DOHH2 (cell line): ENCODE measurements around the gene HIC1.

Experiments used
- H3F3A ChIP-seq: fragments of 200-600 bp; sonication (generic), shearing (Covaris generic); 2 replicates; pipeline ENCODE4 v1.6.0; 2016; ENCODE audit warnings: antibody characterized with exemption, mild to moderate bottlenecking; ENCODE audit not compliant: control insufficient read depth, insufficient read depth
- H3K27ac ChIP-seq: fragments of 200-600 bp; sonication (generic); 2 replicates; pipeline ENCODE4 v1.5.1; 2014; ENCODE audit warnings: low read depth, mild to moderate bottlenecking, low read length, moderate library complexity
- H3K27me3 ChIP-seq: fragments of 200-600 bp; sonication (generic); 2 replicates; pipeline ENCODE4 v1.6.1; 2014; ENCODE audit warnings: mild to moderate bottlenecking, low read length, mixed read lengths; ENCODE audit not compliant: control insufficient read depth
- H3K36me3 ChIP-seq: fragments of 200-600 bp; sonication (generic); 2 replicates; pipeline ENCODE4 v1.6.1; 2014; ENCODE audit warnings: mild to moderate bottlenecking, low read length, moderate library complexity, mixed read lengths; ENCODE audit not compliant: control insufficient read depth
- H3K4me1 ChIP-seq: fragments of 200-600 bp; sonication (generic); 2 replicates; pipeline ENCODE4 v1.6.1; 2014; ENCODE audit warnings: mild to moderate bottlenecking, low read length, mixed read lengths; ENCODE audit not compliant: control insufficient read depth
- H3K4me2 ChIP-seq: fragments of 200-600 bp; sonication (generic); 2 replicates; pipeline ENCODE4 v1.6.0; 2014; ENCODE audit warnings: mild to moderate bottlenecking, low read length, moderate library complexity
- H3K4me3 ChIP-seq: fragments of 200-600 bp; sonication (generic); 2 replicates; pipeline ENCODE4 v1.5.1; 2014; ENCODE audit warnings: mild to moderate bottlenecking, low read length, mixed read lengths
- H3K79me2 ChIP-seq: fragments of 200-600 bp; sonication (generic); 2 replicates; pipeline ENCODE4 v1.6.1; 2014; ENCODE audit warnings: mild to moderate bottlenecking, low read length, mixed read lengths; ENCODE audit not compliant: control insufficient read depth
- H3K9me2 ChIP-seq: fragments of 200-600 bp; sonication (generic); replicated peaks from 2 replicates; pipeline ENCODE4 v1.6.1; 2014; ENCODE audit warnings: mild to moderate bottlenecking, low read length, mixed read lengths; ENCODE audit not compliant: control insufficient read depth
- H3K9me3 ChIP-seq: fragments of 200-600 bp; sonication (generic); 2 replicates; pipeline ENCODE4 v1.6.1; 2014; ENCODE audit warnings: antibody characterized with exemption, low read length, mixed read lengths; ENCODE audit not compliant: control insufficient read depth, insufficient read depth
- H4K20me1 ChIP-seq: fragments of 200-600 bp; sonication (generic); 2 replicates; pipeline ENCODE4 v1.6.0; 2014; ENCODE audit warnings: low read depth, mild to moderate bottlenecking, antibody characterized with exemption, low read length, moderate library complexity; ENCODE audit not compliant: control insufficient read depth, insufficient read depth
- EZH2phosphoT487 ChIP-seq: fragments of 200-600 bp; sonication (generic); IDR thresholded peaks from 2 replicates; pipeline ENCODE4 v1.6.1; 2017; ENCODE audit warnings: borderline replicate concordance, mild to moderate bottlenecking, antibody characterized with exemption, low read length, moderate library complexity, mixed read lengths
- TF ChIP-seq, protein P1 (sequence below): fragments of 200-600 bp; sonication (generic); IDR thresholded peaks from one replicate; pipeline ENCODE4 v1.5.1; 2014; ENCODE audit warnings: antibody characterized with exemption, mild to moderate bottlenecking, low read depth, low read length; ENCODE audit not compliant: poor library complexity, severe bottlenecking

HIC1 gene

DNA sequence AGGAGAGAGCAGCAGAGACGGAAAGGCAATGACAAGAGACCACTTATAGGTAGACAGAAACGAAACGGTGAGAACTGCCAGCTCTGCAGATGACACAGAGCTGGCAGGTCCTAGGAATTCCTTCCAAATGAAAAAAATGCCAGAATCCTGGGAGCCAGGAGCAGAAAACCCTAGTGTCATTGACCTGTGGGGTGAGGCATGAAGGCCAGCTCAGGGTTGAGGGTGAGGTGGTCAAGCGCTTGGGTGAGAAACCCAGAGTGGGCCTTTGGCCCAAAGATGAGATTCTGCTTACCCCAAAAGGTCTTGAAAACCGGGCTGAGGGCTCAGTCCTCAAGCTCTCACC, 9.2 kb downstream of the HIC1 start:
- H3K27ac ChIP-seq: no peak overlapping the region
- peaks cover 13% of the 10 kb centered on the region for H3K36me3 ChIP-seq
- no peaks in the 10 kb centered on the region for H3K9me3 ChIP-seq
- no peak for TF ChIP-seq EZH2phosphoT487
- TF ChIP-seq, protein P1, sequence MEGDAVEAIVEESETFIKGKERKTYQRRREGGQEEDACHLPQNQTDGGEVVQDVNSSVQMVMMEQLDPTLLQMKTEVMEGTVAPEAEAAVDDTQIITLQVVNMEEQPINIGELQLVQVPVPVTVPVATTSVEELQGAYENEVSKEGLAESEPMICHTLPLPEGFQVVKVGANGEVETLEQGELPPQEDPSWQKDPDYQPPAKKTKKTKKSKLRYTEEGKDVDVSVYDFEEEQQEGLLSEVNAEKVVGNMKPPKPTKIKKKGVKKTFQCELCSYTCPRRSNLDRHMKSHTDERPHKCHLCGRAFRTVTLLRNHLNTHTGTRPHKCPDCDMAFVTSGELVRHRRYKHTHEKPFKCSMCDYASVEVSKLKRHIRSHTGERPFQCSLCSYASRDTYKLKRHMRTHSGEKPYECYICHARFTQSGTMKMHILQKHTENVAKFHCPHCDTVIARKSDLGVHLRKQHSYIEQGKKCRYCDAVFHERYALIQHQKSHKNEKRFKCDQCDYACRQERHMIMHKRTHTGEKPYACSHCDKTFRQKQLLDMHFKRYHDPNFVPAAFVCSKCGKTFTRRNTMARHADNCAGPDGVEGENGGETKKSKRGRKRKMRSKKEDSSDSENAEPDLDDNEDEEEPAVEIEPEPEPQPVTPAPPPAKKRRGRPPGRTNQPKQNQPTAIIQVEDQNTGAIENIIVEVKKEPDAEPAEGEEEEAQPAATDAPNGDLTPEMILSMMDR: no peak
- no peaks in the 10 kb centered on the region for H3K9me2 ChIP-seq
- H4K20me1 ChIP-seq: peaks cover 2% of the 10 kb centered on the region
- H3K27me3 ChIP-seq: peaks cover 7% of the 10 kb centered on the region
- H3F3A ChIP-seq: no peaks in the 10 kb centered on the region
- H3K4me1 ChIP-seq: peaks cover 14% of the 10 kb centered on the region
- H3K4me3 ChIP-seq: no peak overlapping the region
- H3K79me2 ChIP-seq: no peaks in the 10 kb centered on the region
- no peak overlapping the region for H3K4me2 ChIP-seq

DNA sequence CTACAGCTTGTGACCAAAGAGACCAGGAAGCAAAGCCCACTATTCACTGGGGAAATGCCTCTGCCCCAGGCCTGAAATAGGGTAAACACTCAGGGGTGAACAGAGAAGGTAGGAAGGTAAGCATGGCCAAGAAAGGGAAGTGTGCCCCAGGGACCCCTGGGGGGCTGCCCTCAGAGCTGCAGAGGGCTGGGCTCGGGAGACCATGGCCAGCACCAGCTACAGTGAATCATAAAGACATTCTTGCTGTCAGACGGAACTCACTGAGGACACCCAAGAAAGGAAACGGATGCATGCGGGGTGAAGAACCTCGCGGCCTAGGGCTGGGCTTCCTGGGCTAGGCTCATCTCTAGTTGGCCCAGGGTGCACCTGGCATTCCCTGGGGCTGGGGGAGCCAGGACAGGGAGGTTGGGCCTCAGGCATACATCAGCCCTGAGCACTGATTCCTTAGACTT, 9.6 kb downstream of the HIC1 start:
- Histone ChIP-seq H3K36me3 (peaks cover 13% of the 10 kb centered on the region), H3K9me3 (no peaks in the 10 kb centered on the region), H4K20me1 (peaks cover 1% of the 10 kb centered on the region), H3K9me2 (no peaks in the 10 kb centered on the region), H3F3A (no peaks in the 10 kb centered on the region), H3K4me3 (no peak overlapping the region), H3K4me1 (peaks cover 11% of the 10 kb centered on the region), H3K4me2 (no peak overlapping the region), H3K27ac (no peak overlapping the region), H3K79me2 (no peaks in the 10 kb centered on the region), H3K27me3 (peaks cover 3% of the 10 kb centered on the region)
- TF ChIP-seq EZH2phosphoT487: no peak
- TF ChIP-seq, protein P1: no peak

GRCh38 chr17:2064980-2065785, 10.3 kb downstream of the HIC1 start:
- no peaks in the 10 kb centered on the region for H3K9me2 ChIP-seq
- TF ChIP-seq, protein P1: peak; percentile 80
- TF ChIP-seq EZH2phosphoT487: no peak
- no peaks in the 10 kb centered on the region for H3K27me3 ChIP-seq
- no peak overlapping the region for H3K4me2 ChIP-seq
- no peaks in the 10 kb centered on the region for H3F3A ChIP-seq
- H3K9me3 ChIP-seq: no peaks in the 10 kb centered on the region
- H3K4me1 ChIP-seq: peaks cover 11% of the 10 kb centered on the region
- no peaks in the 10 kb centered on the region for H4K20me1 ChIP-seq
- no peaks in the 10 kb centered on the region for H3K79me2 ChIP-seq
- H3K36me3 ChIP-seq: peaks cover 13% of the 10 kb centered on the region
- H3K4me3 ChIP-seq: no peak overlapping the region
- no peak overlapping the region for H3K27ac ChIP-seq
